Measurements from ENCODE around the gene ATP2B2.

DNA sequence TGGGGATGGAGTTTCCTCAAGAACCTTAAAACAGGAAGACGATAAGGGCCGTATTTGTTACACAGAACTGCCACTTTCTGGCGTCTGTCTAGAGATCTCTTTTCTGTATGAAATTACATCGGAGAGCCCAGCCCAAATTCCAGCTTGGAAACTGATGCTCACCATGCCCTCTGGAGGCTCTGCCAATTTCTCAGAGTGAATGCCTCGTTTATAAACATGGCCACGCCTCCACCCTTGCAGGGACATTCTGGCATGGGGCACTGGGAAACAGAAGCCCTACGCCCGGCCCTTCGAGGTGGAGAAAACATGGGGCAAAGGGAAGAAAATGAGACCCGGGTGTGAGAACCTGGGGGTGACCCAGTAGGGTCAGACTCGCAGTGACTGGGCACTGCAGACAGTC lies 131.1 kb downstream of the ATP2B2 start:
- TF ChIP-seq, protein P1, sequence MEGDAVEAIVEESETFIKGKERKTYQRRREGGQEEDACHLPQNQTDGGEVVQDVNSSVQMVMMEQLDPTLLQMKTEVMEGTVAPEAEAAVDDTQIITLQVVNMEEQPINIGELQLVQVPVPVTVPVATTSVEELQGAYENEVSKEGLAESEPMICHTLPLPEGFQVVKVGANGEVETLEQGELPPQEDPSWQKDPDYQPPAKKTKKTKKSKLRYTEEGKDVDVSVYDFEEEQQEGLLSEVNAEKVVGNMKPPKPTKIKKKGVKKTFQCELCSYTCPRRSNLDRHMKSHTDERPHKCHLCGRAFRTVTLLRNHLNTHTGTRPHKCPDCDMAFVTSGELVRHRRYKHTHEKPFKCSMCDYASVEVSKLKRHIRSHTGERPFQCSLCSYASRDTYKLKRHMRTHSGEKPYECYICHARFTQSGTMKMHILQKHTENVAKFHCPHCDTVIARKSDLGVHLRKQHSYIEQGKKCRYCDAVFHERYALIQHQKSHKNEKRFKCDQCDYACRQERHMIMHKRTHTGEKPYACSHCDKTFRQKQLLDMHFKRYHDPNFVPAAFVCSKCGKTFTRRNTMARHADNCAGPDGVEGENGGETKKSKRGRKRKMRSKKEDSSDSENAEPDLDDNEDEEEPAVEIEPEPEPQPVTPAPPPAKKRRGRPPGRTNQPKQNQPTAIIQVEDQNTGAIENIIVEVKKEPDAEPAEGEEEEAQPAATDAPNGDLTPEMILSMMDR (tag by site-specific recombination; IDR thresholded peaks at IDR 0.05): no peak
- TF ChIP-seq, protein P2, sequence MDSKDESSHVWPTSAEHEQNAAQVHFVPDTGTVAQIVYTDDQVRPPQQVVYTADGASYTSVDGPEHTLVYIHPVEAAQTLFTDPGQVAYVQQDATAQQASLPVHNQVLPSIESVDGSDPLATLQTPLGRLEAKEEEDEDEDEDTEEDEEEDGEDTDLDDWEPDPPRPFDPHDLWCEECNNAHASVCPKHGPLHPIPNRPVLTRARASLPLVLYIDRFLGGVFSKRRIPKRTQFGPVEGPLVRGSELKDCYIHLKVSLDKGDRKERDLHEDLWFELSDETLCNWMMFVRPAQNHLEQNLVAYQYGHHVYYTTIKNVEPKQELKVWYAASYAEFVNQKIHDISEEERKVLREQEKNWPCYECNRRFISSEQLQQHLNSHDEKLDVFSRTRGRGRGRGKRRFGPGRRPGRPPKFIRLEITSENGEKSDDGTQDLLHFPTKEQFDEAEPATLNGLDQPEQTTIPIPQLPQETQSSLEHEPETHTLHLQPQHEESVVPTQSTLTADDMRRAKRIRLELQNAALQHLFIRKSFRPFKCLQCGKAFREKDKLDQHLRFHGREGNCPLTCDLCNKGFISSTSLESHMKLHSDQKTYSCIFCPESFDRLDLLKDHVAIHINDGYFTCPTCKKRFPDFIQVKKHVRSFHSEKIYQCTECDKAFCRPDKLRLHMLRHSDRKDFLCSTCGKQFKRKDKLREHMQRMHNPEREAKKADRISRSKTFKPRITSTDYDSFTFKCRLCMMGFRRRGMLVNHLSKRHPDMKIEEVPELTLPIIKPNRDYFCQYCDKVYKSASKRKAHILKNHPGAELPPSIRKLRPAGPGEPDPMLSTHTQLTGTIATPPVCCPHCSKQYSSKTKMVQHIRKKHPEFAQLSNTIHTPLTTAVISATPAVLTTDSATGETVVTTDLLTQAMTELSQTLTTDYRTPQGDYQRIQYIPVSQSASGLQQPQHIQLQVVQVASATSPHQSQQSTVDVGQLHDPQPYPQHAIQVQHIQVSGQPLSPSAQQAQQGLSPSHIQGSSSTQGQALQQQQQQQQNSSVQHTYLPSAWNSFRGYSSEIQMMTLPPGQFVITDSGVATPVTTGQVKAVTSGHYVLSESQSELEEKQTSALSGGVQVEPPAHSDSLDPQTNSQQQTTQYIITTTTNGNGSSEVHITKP (tag by site-specific recombination; IDR thresholded peaks at IDR 0.05): no peak
- no peak for TF ChIP-seq ZNF157 (tag by site-specific recombination; IDR thresholded peaks at IDR 0.05)
- TF ChIP-seq ZNF626 (tag by site-specific recombination; IDR thresholded peaks at IDR 0.05): no peak
- TF ChIP-seq, protein P3, sequence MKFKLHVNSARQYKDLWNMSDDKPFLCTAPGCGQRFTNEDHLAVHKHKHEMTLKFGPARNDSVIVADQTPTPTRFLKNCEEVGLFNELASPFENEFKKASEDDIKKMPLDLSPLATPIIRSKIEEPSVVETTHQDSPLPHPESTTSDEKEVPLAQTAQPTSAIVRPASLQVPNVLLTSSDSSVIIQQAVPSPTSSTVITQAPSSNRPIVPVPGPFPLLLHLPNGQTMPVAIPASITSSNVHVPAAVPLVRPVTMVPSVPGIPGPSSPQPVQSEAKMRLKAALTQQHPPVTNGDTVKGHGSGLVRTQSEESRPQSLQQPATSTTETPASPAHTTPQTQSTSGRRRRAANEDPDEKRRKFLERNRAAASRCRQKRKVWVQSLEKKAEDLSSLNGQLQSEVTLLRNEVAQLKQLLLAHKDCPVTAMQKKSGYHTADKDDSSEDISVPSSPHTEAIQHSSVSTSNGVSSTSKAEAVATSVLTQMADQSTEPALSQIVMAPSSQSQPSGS (tag by site-specific recombination; IDR thresholded peaks at IDR 0.05; ENCODE audit: low read depth): no peak
- no peak for TF ChIP-seq YY1 (tag by site-specific recombination; IDR thresholded peaks at IDR 0.05)
- TF ChIP-seq SETDB1 (IDR thresholded peaks at IDR 0.05; ENCODE audit: insufficient read length, low read length): no peak
- no peak for TF ChIP-seq ZNF555 (tag by site-specific recombination; conservative IDR thresholded peaks at IDR 0.05)
- TF ChIP-seq ZSCAN16 (tag by site-specific recombination; IDR thresholded peaks at IDR 0.05): no peak
